Tibial artery (tissue), 4 donors: ENCODE measurements around the gene TMEM161B.
"Not testable (repeated sequence)": the region's sequence is repeated elsewhere in the genome, so short reads cannot be mapped to it uniquely, and the experiment has no call there.

Source experiments
- DNase-seq, 2 donors: peaks; one replicate each; pipeline ENCODE4 v3.0.0-alpha.2; 2019
- H3K27ac ChIP-seq, 2 donors: fragments of 200-600 bp; sonication (generic) in 1 of 2; 1 replicate in 1 of 2; 2 replicates in 1 of 2; pipeline ENCODE4 v1.5.1; 2018 to 2019; ENCODE audit warnings: mild to moderate bottlenecking in 1 of 2
- H3K27me3 ChIP-seq, 2 donors: fragments of 200-600 bp; sonication (generic) in 1 of 2; one replicate each; pipeline versions ENCODE4 v1.5.1 to v1.6.0; 2016 to 2019
- H3K36me3 ChIP-seq, 3 donors: fragments of 200-600 bp; sonication (generic) in 2 of 3; one replicate each; pipeline ENCODE4 v1.5.1; 2016 to 2019; ENCODE audit warnings: mild to moderate bottlenecking in 2 of 3
- H3K4me1 ChIP-seq, 4 donors: fragments of 200-600 bp; sonication (generic) in 2 of 4; 1 replicate in 3 of 4; 2 replicates in 1 of 4; pipeline ENCODE4 v1.5.1; 2016 to 2019
- H3K4me3 ChIP-seq, 2 donors: fragments of 200-600 bp; sonication (generic) in 1 of 2; 1 replicate in 1 of 2; 2 replicates in 1 of 2; pipeline ENCODE4 v1.5.1; 2018 to 2019; ENCODE audit warnings: mild to moderate bottlenecking in 2 of 2
- H3K9me3 ChIP-seq, 3 donors: fragments of 200-600 bp; sonication (generic) in 1 of 3; one replicate each; pipeline ENCODE4 v1.5.1; 2016 to 2019
- CTCF ChIP-seq, 2 experiments: fragments of 200-600 bp in 1 of 2; fragments of 450-650 bp in 1 of 2; IDR thresholded peaks; one replicate each; pipeline ENCODE4 v1.5.1; 2017 to 2019; ENCODE audit warnings: antibody characterized with exemption in 2 of 2, mild to moderate bottlenecking in 1 of 2, moderate library complexity in 1 of 2
- intact Hi-C: fragments of 100-400 bp; cut with DNase I; formaldehyde crosslinking; loops from one replicate; pipeline ENCODE4 v1.15.0; 2023; ENCODE audit warnings: low total_unique reads

TMEM161B gene

GRCh38 chr5:88276378-88276777, 7.7 kb upstream of the TMEM161B start:
- no peaks in the 10 kb centered on the region for H3K27me3 ChIP-seq

GRCh38 chr5:88275581-88275980, 6.9 kb upstream of the TMEM161B start:
- Histone ChIP-seq H3K9me3 (no peaks in the 10 kb centered on the region), H3K27me3 (no peaks in the 10 kb centered on the region), H3K4me1 (peaks cover 0 to 2% (median 0%) of the 10 kb centered on the region in 4 donors), H3K27ac (no peak overlapping the region), H3K36me3 (peaks cover 4 to 7% (median 6%) of the 10 kb centered on the region in 3 donors), H3K4me3 (no peak overlapping the region)
- intact Hi-C loops = no loop called here
- no peak for DNase-seq
- no peak for TF ChIP-seq CTCF (IDR thresholded peaks at IDR 0.05)

More at GRCh38 chr5:88276378-88276777, 7.7 kb upstream of the TMEM161B start:
- no peak for DNase-seq
- TF ChIP-seq CTCF (IDR thresholded peaks at IDR 0.05) = no peak
- Histone ChIP-seq H3K9me3 (no peaks in the 10 kb centered on the region), H3K36me3 (peaks cover 4 to 7% (median 6%) of the 10 kb centered on the region in 3 donors), H3K27ac (no peak overlapping the region), H3K4me3 (no peak overlapping the region), H3K4me1 (no peaks in the 10 kb centered on the region)
- intact Hi-C loops = no loop called here

- intact Hi-C loops = no loop called here
- TF ChIP-seq CTCF (IDR thresholded peaks at IDR 0.05) = no peak
- Histone ChIP-seq H3K4me1 (peaks cover 0 to 26% (median 9%) of the 10 kb centered on the region in 4 donors), H3K27ac (peak overlapping the region; percentile 72 to 75), H3K36me3 (peaks cover 0 to 7% (median 0%) of the 10 kb centered on the region in 3 donors), H3K9me3 (no peaks in the 10 kb centered on the region), H3K4me3 (peak overlapping the region; percentile 69 to 85), H3K27me3 (no peaks in the 10 kb centered on the region)
- no peak for DNase-seq
Measured at GRCh38 chr5:88269222-88269771, 652 bp upstream of the TMEM161B start.

- intact Hi-C loops, H3K36me3 ChIP-seq, H3K27ac ChIP-seq, H3K9me3 ChIP-seq, H3K27me3 ChIP-seq, DNase-seq, H3K4me3 ChIP-seq: not testable (repeated sequence)
- peaks cover 0 to 15% (median 7%) of the 10 kb centered on the region in 4 donors for H3K4me1 ChIP-seq
Measured at GRCh38 chr5:88264565-88264964, 4.1 kb downstream of the TMEM161B start.

GRCh38 chr5:88263349-88263748, 5.3 kb downstream of the TMEM161B start:
- DNase-seq = no peak
- no peak for TF ChIP-seq CTCF (IDR thresholded peaks at IDR 0.05)
- Histone ChIP-seq H3K27ac (no peak overlapping the region), H3K4me3 (no peak overlapping the region), H3K27me3 (no peaks in the 10 kb centered on the region), H3K4me1 (peaks cover 0 to 11% (median 6%) of the 10 kb centered on the region in 4 donors), H3K9me3 (no peaks in the 10 kb centered on the region), H3K36me3 (no peaks in the 10 kb centered on the region)
- intact Hi-C loops = no loop called here

- H3K9me3 ChIP-seq = no peaks in the 10 kb centered on the region
- intact Hi-C loops = no loop called here
Measured at GRCh38 chr5:88262116-88262515, 6.5 kb downstream of the TMEM161B start.

More at GRCh38 chr5:88262116-88262515, 6.5 kb downstream of the TMEM161B start:
- no peaks in the 10 kb centered on the region for H3K27me3 ChIP-seq
- no peak overlapping the region for H3K4me3 ChIP-seq
- no peak for TF ChIP-seq CTCF (IDR thresholded peaks at IDR 0.05)
- H3K36me3 ChIP-seq = no peaks in the 10 kb centered on the region
- DNase-seq = no peak
- H3K4me1 ChIP-seq = no peaks in the 10 kb centered on the region
- no peak overlapping the region for H3K27ac ChIP-seq
